Cardiac fibroblast (primary cell): ENCODE results near the gene CAMK2G.

ENCODE experiments used
- DNase-seq, 2 donors: peaks; one replicate each; pipeline versions ENCODE4 v3.0.0 to v3.0.0-alpha.2; 2010; ENCODE audit warnings: low read depth in 2 of 2
- H3K4me3 ChIP-seq, 2 donors: replicated peaks in 1 of 2; 1 replicate in 1 of 2; 2 replicates in 1 of 2; pipeline ENCODE4 v1.5.1; 2011; ENCODE audit warnings: low read depth in 2 of 2, low read length in 2 of 2, mild to moderate bottlenecking in 2 of 2, moderate library complexity in 1 of 2
- TF ChIP-seq, protein P1 (sequence below): IDR thresholded peaks from one replicate; pipeline ENCODE4 v1.5.1; 2011; ENCODE audit warnings: low read depth, mild to moderate bottlenecking, low read length, inconsistent platforms

Gene CAMK2G

GRCh38 chr10:73866621-73867020 is 7.7 kb downstream of the CAMK2G start:
- no peak overlapping the region for H3K4me3 ChIP-seq
- DNase-seq, result no peak
- TF ChIP-seq, protein P1, sequence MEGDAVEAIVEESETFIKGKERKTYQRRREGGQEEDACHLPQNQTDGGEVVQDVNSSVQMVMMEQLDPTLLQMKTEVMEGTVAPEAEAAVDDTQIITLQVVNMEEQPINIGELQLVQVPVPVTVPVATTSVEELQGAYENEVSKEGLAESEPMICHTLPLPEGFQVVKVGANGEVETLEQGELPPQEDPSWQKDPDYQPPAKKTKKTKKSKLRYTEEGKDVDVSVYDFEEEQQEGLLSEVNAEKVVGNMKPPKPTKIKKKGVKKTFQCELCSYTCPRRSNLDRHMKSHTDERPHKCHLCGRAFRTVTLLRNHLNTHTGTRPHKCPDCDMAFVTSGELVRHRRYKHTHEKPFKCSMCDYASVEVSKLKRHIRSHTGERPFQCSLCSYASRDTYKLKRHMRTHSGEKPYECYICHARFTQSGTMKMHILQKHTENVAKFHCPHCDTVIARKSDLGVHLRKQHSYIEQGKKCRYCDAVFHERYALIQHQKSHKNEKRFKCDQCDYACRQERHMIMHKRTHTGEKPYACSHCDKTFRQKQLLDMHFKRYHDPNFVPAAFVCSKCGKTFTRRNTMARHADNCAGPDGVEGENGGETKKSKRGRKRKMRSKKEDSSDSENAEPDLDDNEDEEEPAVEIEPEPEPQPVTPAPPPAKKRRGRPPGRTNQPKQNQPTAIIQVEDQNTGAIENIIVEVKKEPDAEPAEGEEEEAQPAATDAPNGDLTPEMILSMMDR, result no peak

DNA sequence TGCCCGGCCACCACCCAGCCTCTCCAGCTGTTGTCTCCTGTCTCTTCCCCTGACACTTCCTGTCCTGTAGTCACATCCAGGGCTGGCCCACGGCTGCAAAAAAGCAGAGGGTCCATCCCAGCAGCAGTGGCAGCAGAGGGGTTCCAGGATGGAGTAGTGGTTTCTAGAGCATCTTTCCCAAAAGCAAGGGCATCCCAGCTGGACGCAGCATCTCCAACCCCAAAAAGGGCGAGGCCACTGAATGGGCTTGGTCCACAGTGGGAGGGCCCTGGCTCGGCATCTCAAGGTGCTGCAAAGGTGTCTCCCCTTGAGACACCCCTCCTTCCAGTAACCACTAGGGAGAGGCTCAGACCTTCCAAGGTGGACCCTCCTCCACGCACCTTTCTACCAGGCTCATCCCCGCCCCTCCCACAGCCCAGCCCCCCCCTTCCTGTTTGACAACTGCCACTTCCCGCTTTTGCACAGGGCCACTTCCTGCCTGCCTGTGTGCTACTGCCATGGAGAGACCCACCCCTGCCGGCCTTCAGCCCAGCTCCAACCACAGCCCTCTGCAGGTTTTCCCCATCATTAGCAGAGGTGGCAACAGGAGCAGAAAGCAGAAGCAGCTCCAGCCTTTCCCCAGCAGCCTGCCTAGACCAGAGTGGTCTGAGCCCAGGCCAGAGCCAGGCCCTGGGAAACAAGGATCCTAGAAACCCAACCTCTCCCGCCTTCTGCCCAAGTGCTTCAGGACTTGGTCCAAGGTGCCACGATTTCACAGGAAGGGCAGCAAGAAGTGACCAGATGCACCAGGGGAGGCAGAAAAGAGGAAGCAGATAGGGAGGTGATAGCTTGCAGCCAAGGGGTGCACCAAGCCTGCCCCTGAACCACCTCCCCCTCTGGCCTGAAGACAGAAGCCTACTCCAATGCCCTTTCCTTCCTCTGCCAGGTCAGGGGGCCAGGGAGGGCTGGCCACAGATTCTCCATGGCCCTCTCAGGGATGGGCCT is 8.6 kb downstream of the CAMK2G start:
- TF ChIP-seq, protein P1, result no peak
- no peak for DNase-seq
- H3K4me3 ChIP-seq, result no peak overlapping the region

- no peak for DNase-seq
- no peak overlapping the region for H3K4me3 ChIP-seq
- TF ChIP-seq, protein P1, result no peak
Observed at GRCh38 chr10:73865107-73865458, 9.3 kb downstream of the CAMK2G start.

DNA sequence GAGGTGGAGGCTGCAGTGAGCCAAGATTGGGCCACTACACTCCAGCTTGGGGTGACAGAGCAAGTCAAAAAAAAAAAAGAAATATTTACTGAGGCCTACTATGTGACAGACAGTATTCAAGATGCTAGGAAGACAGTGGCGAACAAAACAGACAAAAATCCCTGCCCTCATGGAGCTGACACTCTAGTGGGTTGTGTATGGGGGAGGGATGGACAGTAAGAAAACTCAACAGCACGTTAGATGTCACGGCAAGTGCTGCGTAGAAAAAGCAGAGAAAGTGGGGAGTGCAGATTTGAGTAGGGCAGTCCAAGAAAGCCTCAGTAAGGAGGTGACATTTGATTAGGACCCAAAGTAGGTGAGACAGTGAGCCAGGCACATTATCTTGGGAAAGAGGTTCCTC is 10.1 kb downstream of the CAMK2G start:
- DNase-seq, result no peak
- H3K4me3 ChIP-seq, result no peak overlapping the region
- TF ChIP-seq, protein P1, result no peak

- TF ChIP-seq, protein P1, result no peak
- H3K4me3 ChIP-seq, result no peak overlapping the region
- DNase-seq, result no peak
Observed at GRCh38 chr10:73863039-73863817, 11.1 kb downstream of the CAMK2G start.

- H3K4me3 ChIP-seq, result no peak overlapping the region
- no peak for DNase-seq
- TF ChIP-seq, protein P1, result no peak
Observed at GRCh38 chr10:73862011-73862410, 12.3 kb downstream of the CAMK2G start.
